HEK293 (cell line): Measurements from ENCODE around the gene GATAD2A.

Experiments used
- CTCF ChIA-PET: fragments of 350-600 bp; formaldehyde crosslinking; extraction: SDS; loops from one replicate; lab custom pipeline; 2021; ENCODE audit warnings: antibody characterized with exemption; lab: Yijun Ruan, JAX
- POLR2A ChIA-PET: fragments of 300-600 bp; formaldehyde crosslinking; extraction: SDS; loops from one replicate; lab custom pipeline; 2020; ENCODE audit warnings: antibody characterized with exemption, inconsistent platforms; lab: Yijun Ruan, JAX
- H3K27ac ChIP-seq: fragments of 200-500 bp; sonication (Bioruptor generic); 2 replicates; pipeline ENCODE4 v1.5.1; 2014; ENCODE audit warnings: low read depth, low read length, control low read depth, inconsistent platforms; ENCODE audit errors: extremely low read depth
- H3K36me3 ChIP-seq, 2 experiments: fragments of 200-500 bp in 1 of 2; sonication (Bioruptor generic) in 1 of 2; 1 replicate in 1 of 2; 2 replicates in 1 of 2; pipeline ENCODE4 v1.5.1; 2014 to 2017; ENCODE audit warnings: inconsistent platforms in 2 of 2, low read length in 2 of 2; ENCODE audit not compliant: control insufficient read depth in 2 of 2, insufficient read depth in 1 of 2
- H3K4me1 ChIP-seq: fragments of 200-500 bp; sonication (Bioruptor generic); 2 replicates; pipeline ENCODE4 v1.5.1; 2014; ENCODE audit warnings: mild to moderate bottlenecking, low read length, inconsistent platforms; ENCODE audit not compliant: control insufficient read depth, insufficient read depth
- H3K4me3 ChIP-seq: 2 replicates; pipeline ENCODE4 v1.5.1; 2011; ENCODE audit warnings: low read depth, mild to moderate bottlenecking, control low read depth, low read length, moderate library complexity
- H3K9me3 ChIP-seq: fragments of 200-500 bp; sonication (Bioruptor generic); 2 replicates; pipeline ENCODE4 v1.5.1; 2014; ENCODE audit warnings: low read depth, low read length, inconsistent platforms; ENCODE audit not compliant: control insufficient read depth, insufficient read depth
- GLIS1 ChIP-seq: fragments of 450-650 bp; formaldehyde crosslinking; IDR thresholded peaks from 2 replicates; pipeline ENCODE4 v1.5.1; 2016; ENCODE audit warnings: missing biosample characterization, missing genetic modification characterization
- HOXC10 ChIP-seq: sonication (generic); formaldehyde crosslinking; IDR thresholded peaks from 2 replicates; pipeline ENCODE4 v1.8.1; 2023; ENCODE audit warnings: mild to moderate bottlenecking, missing genetic modification reagents
- HOXD13 ChIP-seq: sonication (generic); formaldehyde crosslinking; IDR thresholded peaks from 2 replicates; pipeline ENCODE4 v1.8.0; 2022; ENCODE audit warnings: missing genetic modification reagents, borderline replicate concordance
- IKZF3 ChIP-seq: fragments of 450-650 bp; IDR thresholded peaks from 2 replicates; pipeline ENCODE4 v1.5.0; 2018; ENCODE audit warnings: missing biosample characterization, mild to moderate bottlenecking, missing genetic modification characterization, moderate library complexity
- KLF16 ChIP-seq: fragments of 450-650 bp; formaldehyde crosslinking; IDR thresholded peaks from 2 replicates; pipeline ENCODE4 v1.5.1; 2017; ENCODE audit warnings: missing biosample characterization, missing genetic modification characterization
- RBAK ChIP-seq: fragments of 450-650 bp; formaldehyde crosslinking; IDR thresholded peaks from 2 replicates; pipeline ENCODE4 v1.5.1; 2016; ENCODE audit warnings: missing biosample characterization, missing genetic modification characterization
- ZNF10 ChIP-seq: fragments of 450-650 bp; formaldehyde crosslinking; IDR thresholded peaks from 2 replicates; pipeline ENCODE4 v1.5.1; 2017; ENCODE audit warnings: missing biosample characterization, missing genetic modification characterization
- ZNF121 ChIP-seq: fragments of 450-650 bp; formaldehyde crosslinking; IDR thresholded peaks from 2 replicates; pipeline ENCODE4 v1.5.1; 2016; ENCODE audit warnings: missing biosample characterization, missing genetic modification characterization
- ZNF140 ChIP-seq: fragments of 450-650 bp; formaldehyde crosslinking; IDR thresholded peaks from 2 replicates; pipeline ENCODE4 v1.5.1; 2016; ENCODE audit warnings: missing biosample characterization, missing genetic modification characterization
- ZNF16 ChIP-seq: fragments of 450-650 bp; formaldehyde crosslinking; IDR thresholded peaks from 2 replicates; pipeline ENCODE4 v1.5.1; 2016; ENCODE audit warnings: low read depth, missing biosample characterization, missing genetic modification characterization
- ZNF202 ChIP-seq: fragments of 450-650 bp; formaldehyde crosslinking; IDR thresholded peaks from 2 replicates; pipeline ENCODE4 v1.5.1; 2016; ENCODE audit warnings: missing biosample characterization, missing genetic modification characterization, borderline replicate concordance
- ZNF214 ChIP-seq: fragments of 450-650 bp; formaldehyde crosslinking; IDR thresholded peaks from 2 replicates; pipeline ENCODE4 v1.5.1; 2017; ENCODE audit warnings: missing biosample characterization, mild to moderate bottlenecking, missing genetic modification characterization, borderline replicate concordance
- ZNF221 ChIP-seq: fragments of 450-650 bp; formaldehyde crosslinking; IDR thresholded peaks from 2 replicates; pipeline ENCODE4 v1.5.1; 2017; ENCODE audit warnings: missing biosample characterization, missing genetic modification characterization, borderline replicate concordance
- ZNF239 ChIP-seq: fragments of 450-650 bp; formaldehyde crosslinking; IDR thresholded peaks from 2 replicates; pipeline ENCODE4 v1.5.1; 2016; ENCODE audit warnings: missing biosample characterization, missing genetic modification characterization
- ZNF341 ChIP-seq: fragments of 450-650 bp; formaldehyde crosslinking; IDR thresholded peaks from 2 replicates; pipeline ENCODE4; 2016; ENCODE audit warnings: low read depth, missing biosample characterization, missing genetic modification characterization
- ZNF473 ChIP-seq: fragments of 450-650 bp; formaldehyde crosslinking; IDR thresholded peaks from 2 replicates; pipeline ENCODE4 v1.5.1; 2017; ENCODE audit warnings: missing biosample characterization, missing genetic modification characterization
- ZNF501 ChIP-seq: fragments of 450-650 bp; formaldehyde crosslinking; IDR thresholded peaks from 2 replicates; pipeline ENCODE4 v1.5.1; 2016; ENCODE audit warnings: missing biosample characterization, missing genetic modification characterization
- ZNF560 ChIP-seq: fragments of 450-650 bp; formaldehyde crosslinking; IDR thresholded peaks from 2 replicates; pipeline ENCODE4 v1.5.1; 2017; ENCODE audit warnings: missing biosample characterization, missing genetic modification characterization, borderline replicate concordance
- ZNF585B ChIP-seq: fragments of 450-650 bp; formaldehyde crosslinking; IDR thresholded peaks from 2 replicates; pipeline ENCODE4 v1.5.1; 2016; ENCODE audit warnings: missing biosample characterization, missing genetic modification characterization
- ZNF629 ChIP-seq: fragments of 450-650 bp; formaldehyde crosslinking; IDR thresholded peaks from 2 replicates; pipeline ENCODE4 v1.5.1; 2017; ENCODE audit warnings: missing biosample characterization, missing genetic modification characterization
- ZNF707 ChIP-seq: fragments of 450-650 bp; formaldehyde crosslinking; IDR thresholded peaks from 2 replicates; pipeline ENCODE4 v1.5.1; 2016; ENCODE audit warnings: missing biosample characterization, missing genetic modification characterization
- ZNF76 ChIP-seq: fragments of 450-650 bp; formaldehyde crosslinking; IDR thresholded peaks from 2 replicates; pipeline ENCODE4; 2016; ENCODE audit warnings: low read depth, missing biosample characterization, missing genetic modification characterization, borderline replicate concordance
- TF ChIP-seq, protein P1 (sequence below): fragments of 450-650 bp; formaldehyde crosslinking; IDR thresholded peaks from 2 replicates; pipeline ENCODE4 v1.5.1; 2017; ENCODE audit warnings: missing biosample characterization, missing genetic modification characterization
- TF ChIP-seq, protein P2 (sequence below): fragments of 450-650 bp; formaldehyde crosslinking; IDR thresholded peaks from 2 replicates; pipeline ENCODE4 v1.5.1; 2016; ENCODE audit warnings: missing biosample characterization, missing genetic modification characterization

The GATAD2A gene

DNA sequence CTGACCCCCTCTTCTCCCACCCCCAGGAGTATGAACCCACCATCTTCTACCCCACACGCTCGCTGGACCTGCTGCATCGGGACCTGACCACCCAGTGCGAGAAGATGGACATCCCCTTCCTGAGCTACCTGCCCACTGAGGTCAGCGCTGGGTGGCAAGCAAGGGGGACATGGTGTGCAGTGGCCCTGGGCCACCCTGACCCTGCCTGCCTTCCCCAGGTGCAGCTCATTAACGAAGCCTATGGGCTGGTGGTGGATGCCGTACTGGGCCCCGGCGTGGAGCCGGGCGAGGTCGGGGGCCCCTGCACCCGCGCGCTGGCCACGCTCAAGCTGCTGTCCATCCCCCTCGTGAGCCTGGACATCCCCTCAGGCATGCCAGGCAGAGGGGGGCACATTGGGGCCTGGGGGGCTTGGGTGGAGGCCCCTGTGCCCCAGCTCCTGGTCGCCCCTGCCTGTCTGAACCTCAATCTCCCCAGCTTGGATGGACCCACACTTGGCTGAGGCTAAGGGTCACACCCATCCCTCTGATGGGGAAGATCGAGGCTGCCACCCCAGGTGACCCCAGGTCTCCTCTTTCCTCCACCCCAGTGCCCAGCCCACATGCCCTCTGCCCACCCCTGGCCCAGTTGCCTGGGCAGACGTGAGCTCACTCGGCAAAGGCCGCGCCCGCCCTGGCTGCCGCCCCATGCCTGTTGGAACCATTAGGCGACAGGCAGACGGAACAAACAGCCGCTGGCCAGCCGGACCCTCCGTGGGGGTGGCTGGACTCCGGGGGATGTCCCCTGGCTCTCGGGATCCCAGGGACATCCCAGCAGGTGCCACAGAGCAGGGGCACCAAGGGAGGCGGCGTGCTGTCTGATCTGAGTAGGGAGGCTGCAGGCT is 130.1 kb downstream of the GATAD2A start:
- no peak overlapping the region for H3K27ac ChIP-seq
- POLR2A ChIA-PET = interaction anchor here (1.2 to 1.7 kb wide), 2 partner anchors 14 to 19 kb away, joined by 4 to 5 read pairs; no protein-coding TSS in a partner anchor
- no peaks in the 10 kb centered on the region; the same call in 1 of the 2 replicates for H3K4me1 ChIP-seq
- H3K4me3 ChIP-seq = no peak overlapping the region
- TF ChIP-seq GLIS1 (tag by site-specific recombination) = 0 out of 2 replicates have a peak, but pooled peaks have one; percentile 34
- TF ChIP-seq, protein P1, sequence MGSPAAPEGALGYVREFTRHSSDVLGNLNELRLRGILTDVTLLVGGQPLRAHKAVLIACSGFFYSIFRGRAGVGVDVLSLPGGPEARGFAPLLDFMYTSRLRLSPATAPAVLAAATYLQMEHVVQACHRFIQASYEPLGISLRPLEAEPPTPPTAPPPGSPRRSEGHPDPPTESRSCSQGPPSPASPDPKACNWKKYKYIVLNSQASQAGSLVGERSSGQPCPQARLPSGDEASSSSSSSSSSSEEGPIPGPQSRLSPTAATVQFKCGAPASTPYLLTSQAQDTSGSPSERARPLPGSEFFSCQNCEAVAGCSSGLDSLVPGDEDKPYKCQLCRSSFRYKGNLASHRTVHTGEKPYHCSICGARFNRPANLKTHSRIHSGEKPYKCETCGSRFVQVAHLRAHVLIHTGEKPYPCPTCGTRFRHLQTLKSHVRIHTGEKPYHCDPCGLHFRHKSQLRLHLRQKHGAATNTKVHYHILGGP (tag by site-specific recombination) = no peak
- H3K36me3 ChIP-seq = peaks cover 10 to 24% of the 10 kb centered on the region in 2 experiments; a peak in 1 of 3 replicates
- CTCF ChIA-PET = interaction anchor here (1.3 to 7.3 kb wide), 2 partner anchors 18 to 108 kb away, joined by 5 to 75 read pairs; partner anchors contain the start of gene GMIP
- H3K9me3 ChIP-seq = no peaks in the 10 kb centered on the region

DNA sequence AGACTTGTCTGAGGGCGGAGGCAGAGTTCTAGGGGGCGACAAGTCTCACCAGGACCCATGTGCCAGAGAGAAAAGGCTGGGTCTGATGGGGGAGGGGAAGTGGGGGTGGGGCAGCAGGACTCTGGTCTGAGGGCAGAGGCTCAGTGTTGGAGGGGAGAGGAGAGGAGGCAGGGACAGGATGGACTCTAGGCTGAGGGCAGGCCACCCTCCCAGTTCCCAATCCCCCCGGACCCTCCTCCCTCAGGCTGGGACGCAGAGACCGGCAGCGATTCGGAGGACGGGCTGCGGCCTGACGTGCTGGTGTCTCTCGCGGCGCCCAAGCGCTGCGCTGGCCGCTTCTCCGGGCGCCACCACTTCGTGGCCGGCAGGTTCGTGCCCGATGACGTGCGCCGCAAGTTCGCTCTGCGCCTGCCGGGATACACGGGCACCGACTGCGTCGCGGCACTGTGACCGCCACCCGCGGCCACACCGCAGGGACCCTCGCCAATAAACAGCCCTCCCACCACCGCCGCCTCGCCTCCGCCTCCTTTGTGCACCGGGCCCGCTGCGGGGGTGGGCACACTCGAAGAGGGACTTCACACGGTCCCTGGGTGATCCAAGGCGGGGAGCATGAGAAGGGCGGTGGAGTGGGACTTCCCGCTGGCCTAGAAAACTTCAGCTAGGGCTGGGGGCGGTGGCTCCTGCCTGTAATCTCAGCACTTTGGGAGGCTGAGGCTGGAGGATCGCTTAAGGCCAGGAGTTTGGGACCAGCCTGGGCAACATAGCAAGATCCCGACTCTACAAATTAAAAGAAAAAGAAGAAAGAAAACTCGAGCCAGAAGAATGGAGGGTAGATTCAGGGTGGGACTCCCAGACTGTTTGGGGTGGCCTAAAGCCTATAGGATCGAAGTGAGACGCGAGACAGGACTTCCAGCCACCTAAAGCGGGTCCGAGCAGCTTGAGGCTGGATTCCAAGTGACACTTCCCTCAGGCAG is 131.9 kb downstream of the GATAD2A start:
- ChIA-PET CTCF (no interaction called here), POLR2A (no interaction called here)
- Histone ChIP-seq H3K27ac (no peak overlapping the region), H3K9me3 (no peaks in the 10 kb centered on the region)
- TF ChIP-seq ZNF121 (peak; percentile 96), ZNF214 (no peak), HOXC10 (CRISPR knock-in tag) (no peak)
- TF ChIP-seq, all 188 proteins: peak for 1
- H3K36me3 ChIP-seq = peaks cover 5 to 18% of the 10 kb centered on the region in 2 experiments; a peak in 1 of 3 replicates
- H3K4me3 ChIP-seq = no peak overlapping the region
- no peaks in the 10 kb centered on the region; the same call in 1 of the 2 replicates for H3K4me1 ChIP-seq

DNA sequence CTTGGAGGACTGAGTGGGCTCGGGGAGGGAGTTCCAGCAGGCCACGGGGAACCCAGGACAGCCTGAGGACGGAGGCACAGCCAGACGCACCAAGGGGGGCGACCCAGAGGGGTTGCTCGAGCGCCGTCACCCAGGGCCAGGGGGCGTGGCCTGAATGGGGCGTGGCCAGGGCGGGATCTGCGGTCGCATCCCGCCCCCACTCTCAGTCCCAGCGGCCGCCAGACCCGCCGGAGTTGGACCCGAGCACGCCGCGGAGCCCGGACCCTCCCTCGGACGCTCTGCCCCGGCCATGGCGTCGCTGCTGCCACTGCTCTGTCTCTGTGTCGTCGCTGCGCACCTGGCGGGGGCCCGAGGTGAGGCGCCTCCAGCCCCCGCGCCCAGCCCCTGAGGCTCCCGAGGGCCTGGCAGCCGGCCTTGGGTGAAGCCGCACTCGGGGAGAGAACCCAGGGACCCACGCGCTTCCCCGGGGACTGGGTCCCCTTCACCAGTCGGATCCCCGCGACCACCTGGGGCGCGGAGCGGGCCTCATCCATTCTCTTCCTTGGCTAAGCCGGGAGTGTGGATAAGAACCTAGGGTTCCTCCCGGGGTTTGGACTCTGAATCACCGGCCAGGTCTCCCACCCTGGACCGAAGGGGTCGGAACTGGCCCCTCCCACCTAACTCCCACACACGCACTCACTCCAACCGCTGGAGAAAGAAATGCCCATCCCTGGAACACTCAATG is 132.7 kb downstream of the GATAD2A start, which contains the start of gene CILP2:
CILP2 (plus strand) TSS at position 205 of the 724 bp plus-strand sequence; CDS start at position 290, 85 bp downstream.
- peak within 1 kb of the TSS; percentile 37 for H3K4me3 ChIP-seq
- H3K9me3 ChIP-seq = no peaks in the 10 kb centered on the region
- H3K36me3 ChIP-seq = peaks cover 5 to 10% of the 10 kb centered on the region in 2 experiments; a peak in 1 of 3 replicates
- H3K27ac ChIP-seq = no peak within 1 kb of the TSS
- POLR2A ChIA-PET = no interaction called here
- CTCF ChIA-PET = interaction anchor here (0.9 kb wide), 1 partner anchor 14 kb away, joined by 5 read pairs; no protein-coding TSS in a partner anchor
- H3K4me1 ChIP-seq = no peaks in the 10 kb centered on the region; the same call in 1 of the 2 replicates
- no peak for TF ChIP-seq RBAK
- TF ChIP-seq ZNF560 (tag by site-specific recombination) = no peak
- TF ChIP-seq ZNF121 = 0 out of 2 replicates have a peak, but pooled peaks have one; percentile 48
- no peak for TF ChIP-seq ZNF10
- no peak for TF ChIP-seq ZNF629
- TF ChIP-seq KLF16 (tag by site-specific recombination) = peak; percentile 40; the same call in 1 of the 2 replicates
- no peak for TF ChIP-seq ZNF473 (tag by site-specific recombination)
- no peak for TF ChIP-seq IKZF3
- no peak for TF ChIP-seq ZNF221 (tag by site-specific recombination)
- no peak for TF ChIP-seq ZNF341 (tag by site-specific recombination)
- TF ChIP-seq ZNF501 (tag by site-specific recombination) = no peak
- no peak for TF ChIP-seq ZNF707 (tag by site-specific recombination)
- TF ChIP-seq ZNF239 (tag by site-specific recombination) = no peak
- TF ChIP-seq ZNF202 (tag by site-specific recombination) = no peak
- peak; percentile 41; the same call in 1 of the 2 replicates for TF ChIP-seq ZNF76 (tag by site-specific recombination)
- no peak for TF ChIP-seq ZNF140 (tag by site-specific recombination)
- TF ChIP-seq, protein P2, sequence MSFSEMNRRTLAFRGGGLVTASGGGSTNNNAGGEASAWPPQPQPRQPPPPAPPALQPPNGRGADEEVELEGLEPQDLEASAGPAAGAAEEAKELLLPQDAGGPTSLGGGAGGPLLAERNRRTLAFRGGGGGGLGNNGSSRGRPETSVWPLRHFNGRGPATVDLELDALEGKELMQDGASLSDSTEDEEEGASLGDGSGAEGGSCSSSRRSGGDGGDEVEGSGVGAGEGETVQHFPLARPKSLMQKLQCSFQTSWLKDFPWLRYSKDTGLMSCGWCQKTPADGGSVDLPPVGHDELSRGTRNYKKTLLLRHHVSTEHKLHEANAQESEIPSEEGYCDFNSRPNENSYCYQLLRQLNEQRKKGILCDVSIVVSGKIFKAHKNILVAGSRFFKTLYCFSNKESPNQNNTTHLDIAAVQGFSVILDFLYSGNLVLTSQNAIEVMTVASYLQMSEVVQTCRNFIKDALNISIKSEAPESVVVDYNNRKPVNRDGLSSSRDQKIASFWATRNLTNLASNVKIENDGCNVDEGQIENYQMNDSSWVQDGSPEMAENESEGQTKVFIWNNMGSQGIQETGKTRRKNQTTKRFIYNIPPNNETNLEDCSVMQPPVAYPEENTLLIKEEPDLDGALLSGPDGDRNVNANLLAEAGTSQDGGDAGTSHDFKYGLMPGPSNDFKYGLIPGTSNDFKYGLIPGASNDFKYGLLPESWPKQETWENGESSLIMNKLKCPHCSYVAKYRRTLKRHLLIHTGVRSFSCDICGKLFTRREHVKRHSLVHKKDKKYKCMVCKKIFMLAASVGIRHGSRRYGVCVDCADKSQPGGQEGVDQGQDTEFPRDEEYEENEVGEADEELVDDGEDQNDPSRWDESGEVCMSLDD = no peak
- no peak for TF ChIP-seq ZNF585B (tag by site-specific recombination)
- no peak for TF ChIP-seq ZNF16 (tag by site-specific recombination)
- no peak for TF ChIP-seq HOXD13 (CRISPR knock-in tag)
